ENCODE data around the gene CBX5.
"Not testable (repeated sequence)": the region's sequence is repeated elsewhere in the genome, so short reads cannot be mapped to it uniquely, and the experiment has no call there.

Gene CBX5

DNA sequence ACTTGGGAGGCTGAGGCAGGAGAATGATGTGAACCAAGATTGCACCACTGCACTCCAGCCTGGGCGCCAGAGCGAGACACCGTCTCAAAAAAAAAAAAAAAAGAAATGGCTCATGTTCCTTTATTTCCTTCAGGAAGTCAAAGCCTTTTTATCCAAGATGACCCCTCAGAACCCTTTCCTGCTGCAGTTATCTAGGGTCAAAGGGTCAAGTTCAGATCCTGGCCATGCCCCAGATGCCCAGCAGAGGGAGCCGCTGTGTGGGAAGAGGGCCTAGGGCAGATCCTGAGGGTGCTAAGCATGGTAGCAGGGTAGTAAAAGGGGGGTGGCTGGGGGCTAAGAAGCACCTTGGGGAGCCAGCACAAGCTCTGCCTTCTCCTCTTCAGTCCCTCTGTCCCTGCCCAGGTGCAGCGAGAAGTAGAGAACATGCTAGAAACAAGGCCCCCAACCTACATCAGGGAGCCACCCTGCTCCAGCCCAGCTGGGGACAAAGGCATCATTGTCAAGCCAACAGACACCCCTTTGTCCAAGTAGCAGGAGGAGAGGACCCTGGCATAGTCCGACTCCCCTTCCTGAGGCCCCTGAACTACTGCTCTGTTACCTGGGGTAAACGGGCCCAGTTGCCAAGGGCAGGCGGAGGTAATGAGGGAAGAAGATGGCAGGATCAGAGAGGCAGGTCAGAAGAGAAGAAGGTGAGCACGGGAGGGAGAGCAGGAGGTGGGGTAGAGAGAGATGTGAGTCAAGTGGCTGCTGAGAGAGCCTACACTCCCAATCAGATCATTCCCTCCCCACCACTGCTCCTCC lies 14.4 kb upstream of the CBX5 start:
- peak; percentile 68 for DNase-seq

DNA sequence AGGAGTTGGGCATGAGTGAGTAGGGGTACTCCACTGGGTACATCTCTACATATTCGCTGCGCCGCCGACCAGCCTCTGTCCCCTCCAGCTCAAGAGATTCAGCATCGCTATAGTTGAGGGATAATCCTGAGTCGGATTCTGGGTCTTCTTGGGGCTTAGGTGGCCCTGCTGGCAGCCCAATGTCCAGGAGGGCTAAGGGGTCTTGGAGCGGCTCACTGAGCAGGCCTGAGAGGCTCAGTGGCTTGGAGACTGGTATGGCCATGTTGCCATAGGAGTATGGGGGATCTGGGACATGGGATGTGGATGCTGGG lies 13.0 kb upstream of the CBX5 start:
- DNase-seq, result no peak

DNA sequence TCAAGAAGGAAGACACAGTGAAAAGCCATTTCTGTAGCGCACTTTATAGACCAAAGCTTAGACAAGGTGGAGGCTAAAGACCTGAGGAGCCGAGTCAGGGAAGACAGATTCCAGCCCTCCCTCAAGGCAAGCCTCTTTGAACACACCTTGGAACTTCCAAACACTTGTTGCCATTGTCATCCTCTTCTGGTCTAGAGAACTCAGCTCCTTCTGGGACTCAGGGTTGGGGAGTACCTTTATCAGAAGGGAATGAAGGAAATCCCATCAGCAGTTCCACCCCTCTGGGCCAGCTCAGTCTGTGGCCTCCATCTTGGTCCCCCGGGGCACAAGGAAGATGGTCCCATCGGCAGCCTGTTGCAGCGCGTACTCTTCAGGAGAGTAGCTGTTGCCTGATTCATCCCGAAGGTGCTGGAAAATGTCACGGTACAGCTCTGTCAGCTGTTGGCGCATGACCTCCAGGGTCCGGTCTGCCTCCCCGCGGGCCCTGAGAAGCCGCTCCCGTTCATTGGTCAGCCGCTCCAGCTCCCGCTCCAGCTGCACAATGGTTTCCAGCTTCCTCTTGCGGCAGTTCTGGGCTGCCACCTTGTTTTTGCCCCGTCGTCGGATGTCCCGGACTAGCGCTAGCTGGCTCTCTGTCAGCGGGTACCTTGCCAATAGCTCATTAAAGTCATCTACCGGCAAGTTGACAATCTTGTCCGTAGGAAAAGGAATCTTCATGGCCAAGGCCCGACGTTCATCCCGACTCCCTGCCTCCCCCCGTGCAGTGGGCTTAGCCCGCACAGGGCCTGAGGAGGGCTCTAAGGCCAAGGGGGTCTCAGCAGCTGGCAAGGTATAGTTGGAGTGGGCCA lies 12.4 kb upstream of the CBX5 start:
- DNase-seq, result no peak

DNA sequence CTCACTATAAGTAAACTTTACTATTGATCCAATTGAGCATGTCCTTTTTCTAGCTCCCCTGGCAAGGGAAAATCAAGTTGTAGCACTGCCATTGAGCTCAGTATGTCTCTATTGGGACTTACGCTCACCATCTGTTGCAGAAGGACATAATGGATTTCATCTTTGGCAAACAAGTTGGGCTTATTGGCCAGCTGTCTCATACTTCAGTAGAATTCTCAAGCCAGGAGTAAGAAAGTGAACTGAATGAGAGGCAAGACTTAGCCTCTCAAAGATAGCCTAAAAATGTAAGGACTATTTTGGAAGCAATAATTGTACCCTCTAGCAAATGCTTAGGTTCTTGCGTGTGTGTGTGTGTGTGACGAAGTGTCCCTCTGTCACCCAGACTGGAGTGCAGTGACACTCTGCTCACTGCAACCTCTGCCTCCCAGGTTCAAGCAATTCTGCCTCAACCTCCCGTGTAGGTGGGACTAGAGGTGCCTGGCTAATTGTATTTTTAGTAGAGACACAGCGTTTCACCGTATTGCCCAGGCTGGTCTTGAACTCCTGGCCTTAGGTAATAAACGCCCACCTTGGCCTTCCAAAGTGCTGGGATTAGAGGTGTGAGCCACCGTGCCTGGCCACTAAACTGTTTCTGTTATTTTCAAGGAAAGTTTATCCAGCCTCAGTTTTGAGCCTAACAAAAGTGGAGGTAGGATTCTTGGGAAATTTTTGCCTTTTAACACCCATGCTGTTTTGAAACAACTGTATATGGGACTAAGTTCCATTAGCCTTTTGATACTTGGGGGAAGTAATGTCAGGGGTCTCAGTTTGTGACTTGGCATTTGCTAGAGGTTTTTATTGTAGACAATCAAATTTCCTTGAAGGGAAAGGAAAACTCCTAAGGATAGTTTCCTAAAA lies 7.6 kb upstream of the CBX5 start:
- no peak for DNase-seq

DNA sequence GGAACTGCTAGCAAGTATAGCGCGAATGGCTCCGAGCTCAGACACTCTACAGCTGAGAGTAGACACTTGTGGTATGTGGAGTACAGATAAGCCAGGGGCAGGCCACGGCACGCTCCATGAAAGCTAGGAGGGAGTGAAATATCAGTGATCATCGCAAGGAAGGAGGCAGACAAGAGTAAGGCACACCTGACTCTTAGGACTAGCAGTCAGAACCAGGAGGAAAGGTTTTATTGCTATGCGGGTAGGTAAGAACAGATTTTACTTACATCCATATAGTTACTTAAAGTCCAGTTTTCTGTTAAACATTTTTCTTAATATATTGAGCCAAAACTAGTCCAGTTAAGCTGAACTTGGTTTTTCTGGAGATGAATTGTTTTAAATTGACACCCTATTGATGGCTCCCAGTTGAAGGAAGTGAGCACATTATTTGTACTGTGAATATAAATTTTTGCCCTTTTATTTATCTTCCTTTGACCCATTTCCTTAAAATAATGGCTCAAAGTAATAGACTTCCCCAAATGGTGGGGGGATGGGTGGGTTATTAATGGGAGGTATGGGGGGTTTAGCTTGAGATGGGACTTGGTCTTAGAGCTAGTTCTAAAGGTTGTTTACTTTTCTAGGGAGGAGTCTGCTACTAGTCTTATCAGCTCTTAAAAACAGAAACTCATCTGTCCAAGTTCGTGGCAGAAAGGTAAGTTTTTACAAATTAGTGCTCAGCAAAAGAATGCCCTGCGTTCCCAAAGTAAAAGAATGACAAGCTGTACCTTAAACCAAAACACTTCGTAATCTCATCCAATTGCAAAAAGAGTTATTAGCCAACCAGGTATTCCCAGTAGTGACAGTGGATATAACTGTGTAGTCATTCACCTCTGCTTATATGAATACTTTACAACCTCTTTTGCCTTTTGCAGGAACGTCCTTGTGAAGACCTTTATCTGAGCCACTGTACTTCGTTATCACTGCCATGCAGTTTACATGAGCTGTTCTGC lies 6.4 kb upstream of the CBX5 start:
- DNase-seq, result no peak

DNA sequence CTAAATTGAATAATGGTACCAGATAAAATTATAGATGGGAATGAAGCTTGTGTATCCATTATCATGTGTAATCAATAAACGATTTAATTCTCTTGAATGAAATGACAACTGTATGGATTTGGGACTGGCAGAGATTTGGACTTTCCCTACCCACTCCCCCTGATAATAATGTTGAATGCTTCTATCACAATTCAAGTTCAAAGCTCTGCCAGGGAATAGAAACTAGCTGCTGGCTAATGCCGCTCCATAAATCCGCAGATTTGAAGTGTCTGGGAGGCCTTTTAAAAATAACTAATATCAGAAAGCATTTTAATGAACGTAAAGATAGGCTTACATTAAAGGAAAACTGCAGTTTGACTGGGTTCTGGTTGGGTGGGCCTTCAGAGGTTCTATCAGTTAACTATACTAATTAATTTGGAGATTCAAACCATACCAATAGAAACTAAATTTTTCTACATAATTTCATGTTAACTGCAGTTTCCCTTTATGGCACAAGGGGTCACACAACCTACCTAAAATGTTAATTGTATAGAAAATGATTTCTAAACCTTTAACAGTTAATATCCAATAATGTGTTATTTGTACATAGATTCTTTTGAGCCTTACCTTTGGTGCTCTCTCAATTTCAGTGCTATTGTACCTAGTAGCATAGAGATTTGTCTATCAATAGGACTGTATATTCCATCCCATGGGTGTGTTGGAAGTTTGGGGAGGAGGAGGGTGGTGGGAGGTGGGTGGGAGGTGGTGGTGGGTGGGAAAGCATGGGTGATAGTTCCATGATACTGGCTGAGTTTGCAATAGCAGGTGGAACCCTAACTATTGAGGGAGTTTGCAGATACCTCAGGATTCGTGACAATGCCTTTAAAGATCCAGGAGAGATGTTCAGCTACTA lies 5.5 kb upstream of the CBX5 start:
- no peak for DNase-seq

DNA sequence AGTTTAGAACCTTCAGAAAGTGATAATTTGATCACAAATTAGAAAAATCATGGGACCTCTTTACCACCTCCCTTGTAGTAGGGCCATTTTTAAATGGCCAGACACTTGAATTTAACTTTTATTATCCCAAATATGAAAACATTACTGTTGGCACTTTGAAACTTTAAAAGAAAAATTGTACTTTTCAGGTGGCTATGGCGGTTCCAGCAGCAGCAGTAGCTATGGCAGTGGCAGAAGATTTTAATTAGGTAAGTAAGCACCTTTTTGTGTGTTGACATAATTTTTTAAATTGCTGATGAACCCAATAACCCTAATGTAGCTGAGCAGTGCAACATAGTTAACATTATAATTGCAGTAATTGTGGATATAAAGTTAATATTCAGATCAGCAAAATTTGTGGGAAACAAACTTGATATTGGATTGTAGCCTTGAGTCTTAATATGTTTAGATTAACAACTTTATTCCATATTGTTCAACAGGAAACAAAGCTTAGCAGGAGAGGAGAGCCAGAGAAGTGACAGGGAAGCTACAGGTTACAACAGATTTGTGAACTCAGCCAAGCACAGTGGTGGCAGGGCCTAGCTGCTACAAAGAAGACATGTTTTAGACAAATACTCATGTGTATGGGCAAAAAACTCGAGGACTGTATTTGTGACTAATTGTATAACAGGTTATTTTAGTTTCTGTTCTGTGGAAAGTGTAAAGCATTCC lies 4.3 kb upstream of the CBX5 start:
- DNase-seq, result not testable (repeated sequence)

DNA sequence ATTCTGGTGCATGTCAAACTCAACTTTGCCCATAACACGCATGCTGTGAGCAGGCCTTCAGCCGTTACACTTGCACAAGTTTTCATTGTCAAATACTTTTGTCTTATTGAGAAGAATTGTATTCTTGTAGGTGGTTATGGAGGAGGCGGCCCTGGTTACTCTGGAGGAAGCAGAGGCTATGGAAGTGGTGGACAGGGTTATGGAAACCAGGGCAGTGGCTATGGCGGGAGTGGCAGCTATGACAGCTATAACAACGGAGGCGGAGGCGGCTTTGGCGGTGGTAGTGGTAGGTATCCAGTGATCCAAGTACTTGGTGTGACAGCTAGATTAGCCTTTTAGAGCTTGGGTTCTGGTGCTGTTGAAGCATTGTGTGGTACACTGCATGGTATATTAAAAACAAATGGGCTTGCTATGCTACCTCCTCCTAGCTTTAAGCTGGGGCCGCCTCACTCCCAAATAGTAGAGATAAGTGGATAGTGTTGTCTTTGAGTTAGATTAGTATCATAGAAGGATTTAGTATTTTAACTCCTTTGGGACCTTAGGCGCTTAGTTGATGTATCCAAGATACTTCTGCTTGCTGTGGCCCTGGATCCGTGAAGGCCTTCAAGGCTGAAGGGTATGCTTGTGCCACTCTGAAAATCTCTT lies 3.1 kb upstream of the CBX5 start:
- no peak for DNase-seq

DNA sequence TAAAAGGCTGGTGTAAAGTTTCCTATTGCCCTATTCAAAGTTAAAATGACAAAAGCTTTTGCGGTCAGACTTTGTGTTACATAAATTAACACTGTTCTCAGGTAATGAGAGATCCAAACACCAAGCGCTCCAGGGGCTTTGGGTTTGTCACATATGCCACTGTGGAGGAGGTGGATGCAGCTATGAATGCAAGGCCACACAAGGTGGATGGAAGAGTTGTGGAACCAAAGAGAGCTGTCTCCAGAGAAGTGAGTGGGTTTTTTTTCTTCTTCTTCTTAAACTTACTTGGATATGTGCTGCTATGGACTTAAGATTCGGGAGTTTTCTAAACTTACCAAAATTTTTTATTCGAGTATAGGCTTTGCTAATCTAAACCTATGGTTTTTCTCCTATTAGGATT lies 1.8 kb upstream of the CBX5 start:
- DNase-seq, result not testable (repeated sequence)

DNA sequence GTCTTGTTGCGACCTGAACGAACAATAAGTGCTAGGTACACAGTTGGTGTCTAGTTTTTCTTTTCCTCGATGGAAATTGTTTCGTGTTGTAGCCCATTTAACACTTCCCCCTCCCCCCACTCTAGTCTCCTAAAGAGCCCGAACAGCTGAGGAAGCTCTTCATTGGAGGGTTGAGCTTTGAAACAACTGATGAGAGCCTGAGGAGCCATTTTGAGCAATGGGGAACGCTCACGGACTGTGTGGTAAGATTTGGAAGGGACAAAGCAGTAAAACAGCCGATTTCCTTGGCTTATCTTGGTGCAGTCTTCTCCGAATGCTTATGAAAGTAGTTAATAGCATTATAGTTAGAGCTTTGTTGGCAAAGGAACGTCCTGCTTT lies 1.3 kb upstream of the CBX5 start:
- DNase-seq, result not testable (repeated sequence)

DNA sequence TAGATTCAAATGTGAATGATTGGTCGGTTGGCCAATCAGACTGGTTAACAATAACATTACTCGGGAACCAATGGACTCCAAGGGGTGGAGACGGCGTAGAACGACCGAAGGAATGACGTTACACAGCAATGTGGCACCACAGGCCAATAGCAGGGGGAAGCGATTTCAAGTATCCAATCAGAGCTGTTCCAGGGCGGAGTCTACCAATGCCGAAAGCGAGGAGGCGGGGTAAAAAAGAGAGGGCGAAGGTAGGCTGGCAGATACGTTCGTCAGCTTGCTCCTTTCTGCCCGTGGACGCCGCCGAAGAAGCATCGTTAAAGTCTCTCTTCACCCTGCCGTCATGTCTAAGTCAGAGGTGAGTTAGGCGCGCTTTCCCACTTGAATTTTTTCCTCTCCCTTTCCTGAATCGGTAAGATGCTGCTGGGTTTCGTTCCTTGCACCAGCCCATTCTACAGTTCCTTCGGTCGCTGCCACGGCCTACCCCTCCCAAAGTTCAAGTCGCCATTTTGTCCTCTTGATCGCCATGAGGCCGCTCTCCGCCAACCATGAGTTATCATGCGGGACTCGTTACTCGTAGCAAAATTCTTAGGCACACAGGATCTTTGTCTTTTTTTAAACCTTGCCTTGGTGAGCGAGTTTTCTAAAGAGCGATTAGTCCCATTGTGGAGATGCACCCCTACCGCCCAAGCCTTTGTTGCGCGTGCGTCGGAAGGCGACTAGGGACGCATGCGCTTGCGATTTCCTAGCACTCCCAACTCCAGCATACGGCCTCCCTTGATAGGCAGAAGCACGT lies 742 bp upstream of the CBX5 start, which contains the start of gene HNRNPA1:
Gene HNRNPA1, plus strand, starts transcription at position 259 of the 793 bp plus-strand sequence. Its CDS starts 82 bp downstream, at position 341.
- peak; percentile 99 for DNase-seq

DNA sequence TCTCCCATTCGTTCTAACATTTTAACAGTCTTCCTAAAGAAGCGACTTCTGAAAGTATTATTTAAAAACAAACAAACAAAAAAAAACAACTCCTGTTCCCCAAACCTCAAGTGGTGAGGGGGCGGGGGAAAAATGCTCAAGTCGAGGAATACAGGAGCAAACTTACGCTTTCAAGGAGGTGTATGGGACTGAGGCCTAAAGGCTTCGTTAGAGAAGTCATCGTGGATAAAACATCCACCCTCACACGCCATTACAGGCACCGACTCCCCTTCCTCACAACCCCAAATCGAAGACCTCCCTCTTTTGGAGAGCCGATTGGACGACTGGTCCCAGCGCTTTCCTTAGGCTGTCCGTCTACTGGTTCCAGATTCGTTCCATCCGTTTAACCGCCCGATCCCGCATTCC lies 693 bp downstream of the CBX5 start:
- no peak for DNase-seq

DNA sequence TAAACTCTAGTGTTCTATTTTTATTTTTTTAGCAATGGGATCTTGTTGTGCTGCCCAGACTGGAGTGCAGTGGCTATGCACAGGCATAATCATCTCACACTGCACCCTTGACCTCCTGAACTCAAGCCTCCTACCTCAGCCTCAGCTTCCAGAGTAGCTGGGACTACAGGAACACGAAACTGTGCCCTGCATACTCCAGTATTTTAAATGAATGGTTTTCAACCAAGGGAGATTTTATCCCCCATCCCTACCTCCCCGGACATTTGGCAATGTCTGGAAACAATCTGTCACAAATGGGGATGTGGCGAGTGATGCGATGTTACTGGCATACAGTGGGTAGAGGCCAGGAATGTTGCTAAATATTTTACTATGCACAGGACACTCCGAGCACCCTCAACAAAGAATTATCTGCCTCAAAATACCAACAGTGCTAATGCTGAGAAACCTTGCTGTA lies 2.1 kb downstream of the CBX5 start:
- no peak for DNase-seq

DNA sequence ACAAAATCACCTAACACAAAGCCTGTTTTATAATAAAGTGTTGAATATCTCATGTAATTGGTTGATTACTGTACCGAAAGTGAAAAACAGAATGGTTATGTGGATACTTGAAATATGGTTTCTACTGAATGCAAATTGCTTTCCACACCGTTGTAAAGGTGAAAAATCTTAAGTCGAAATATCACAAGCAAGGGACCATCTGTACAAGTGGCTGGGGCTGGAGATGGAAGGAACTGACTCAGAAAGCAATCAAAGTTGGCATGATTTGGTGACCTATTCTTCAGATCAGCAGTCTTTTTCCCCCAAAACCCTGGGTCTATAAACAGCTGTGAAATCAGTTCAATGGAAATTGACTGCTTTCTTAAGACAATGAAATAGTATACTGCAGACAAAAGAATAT lies 3.6 kb downstream of the CBX5 start:
- DNase-seq, result no peak

DNA sequence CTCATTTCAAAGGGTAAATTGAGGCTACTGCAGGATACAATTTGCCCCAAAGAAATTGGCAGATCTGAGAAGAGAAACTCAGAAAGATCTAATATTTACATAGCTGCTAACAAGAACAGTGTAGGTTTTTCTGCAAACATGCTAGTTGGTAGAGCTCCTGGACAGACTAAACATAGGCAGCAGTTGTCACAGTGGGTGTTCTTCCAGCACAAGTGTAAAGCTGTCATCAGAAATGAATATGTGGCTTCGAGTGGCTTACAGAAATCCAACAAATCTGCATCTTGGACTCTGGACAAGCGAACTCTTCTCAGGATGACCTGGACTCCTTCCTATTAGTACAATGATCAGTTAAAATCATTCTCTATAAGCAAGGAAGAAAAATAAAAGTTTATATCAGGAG lies 5.9 kb downstream of the CBX5 start:
- no peak for DNase-seq

DNA sequence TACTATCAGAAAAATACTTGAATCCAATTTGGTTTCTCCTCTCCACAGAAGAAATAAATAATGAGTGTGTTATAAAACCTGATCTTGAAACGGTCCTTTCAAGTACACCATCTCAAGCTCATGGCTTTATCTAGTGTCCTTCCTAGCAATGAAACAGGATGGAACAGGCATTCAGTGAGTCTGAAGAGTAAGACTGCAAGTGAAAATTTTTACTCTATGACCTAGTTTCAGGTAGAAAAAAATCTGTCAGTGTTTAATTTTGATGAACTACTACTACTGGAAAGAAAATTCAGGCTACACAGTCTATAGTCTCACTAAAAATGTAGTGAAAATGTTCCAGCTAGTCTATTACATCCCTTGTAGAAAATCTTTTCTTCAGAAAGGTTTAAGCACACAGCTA lies 7.7 kb downstream of the CBX5 start:
- DNase-seq, result no peak

DNA sequence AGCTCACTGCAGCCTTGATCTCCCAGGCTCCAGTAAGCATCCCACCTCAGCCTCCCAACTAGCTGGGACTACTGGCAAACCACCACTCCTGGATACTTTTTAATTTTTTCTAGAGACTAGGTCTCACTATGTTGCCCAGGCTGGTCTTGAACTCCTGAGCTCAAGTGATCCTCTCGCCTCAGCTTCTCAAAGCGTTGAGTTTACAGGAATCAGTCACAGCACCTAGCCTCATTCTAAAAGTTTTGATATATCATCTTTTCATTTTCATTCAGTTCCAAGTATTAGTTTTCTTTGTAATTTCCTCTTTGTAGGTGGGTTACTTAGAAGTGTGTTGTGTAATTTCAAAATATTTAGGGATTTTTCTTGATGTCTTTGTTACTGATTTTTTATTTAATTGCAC lies 9.6 kb downstream of the CBX5 start:
- DNase-seq, result no peak

DNA sequence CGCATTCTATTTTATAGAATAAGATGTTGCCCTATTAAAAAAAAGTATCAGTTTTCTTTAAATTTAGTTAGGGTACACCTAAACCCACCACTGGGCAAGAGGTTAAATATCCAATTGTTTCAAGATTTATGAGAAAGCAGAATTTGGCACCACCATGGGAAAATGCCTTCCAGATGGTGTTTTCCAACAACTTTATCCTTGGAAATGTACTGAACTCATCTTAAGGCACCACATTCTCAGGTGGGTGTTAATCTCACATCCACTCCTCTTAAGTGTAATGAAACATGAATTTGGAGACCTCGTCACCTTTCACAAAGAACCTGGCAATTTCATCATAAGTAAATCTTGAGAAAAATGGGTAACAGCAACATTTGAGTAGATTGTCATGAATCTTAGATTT lies 13.1 kb downstream of the CBX5 start:
- DNase-seq, result no peak

DNA sequence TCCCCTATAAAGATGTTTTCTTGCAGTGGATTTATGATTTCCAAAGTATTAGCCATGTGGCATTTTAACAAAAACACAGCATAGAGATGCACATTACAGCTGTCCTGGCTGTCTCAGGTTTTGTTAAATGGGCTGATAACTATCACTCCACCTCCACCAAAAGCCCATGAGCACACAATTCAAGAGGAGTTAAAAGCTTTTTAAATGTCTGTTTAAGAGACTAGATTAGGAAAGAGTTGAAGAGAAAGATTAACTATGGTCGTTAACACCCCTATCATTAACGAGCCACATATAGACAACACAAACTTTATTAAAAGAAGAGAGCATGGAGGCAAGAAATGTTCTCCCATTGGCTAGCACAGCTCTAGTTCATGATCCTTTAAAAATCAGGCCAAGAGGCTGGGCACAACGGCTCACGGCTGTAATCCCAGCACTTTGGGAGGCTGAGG lies 14.5 kb downstream of the CBX5 start:
- DNase-seq, result no peak
